Fibroblast of skin of back (primary cell): Measurements from ENCODE around the gene CATSPERZ.

Experiments used
- DNase-seq: peaks from one replicate; pipeline ENCODE4 v3.0.0-alpha.2; 2013

Gene CATSPERZ

DNA sequence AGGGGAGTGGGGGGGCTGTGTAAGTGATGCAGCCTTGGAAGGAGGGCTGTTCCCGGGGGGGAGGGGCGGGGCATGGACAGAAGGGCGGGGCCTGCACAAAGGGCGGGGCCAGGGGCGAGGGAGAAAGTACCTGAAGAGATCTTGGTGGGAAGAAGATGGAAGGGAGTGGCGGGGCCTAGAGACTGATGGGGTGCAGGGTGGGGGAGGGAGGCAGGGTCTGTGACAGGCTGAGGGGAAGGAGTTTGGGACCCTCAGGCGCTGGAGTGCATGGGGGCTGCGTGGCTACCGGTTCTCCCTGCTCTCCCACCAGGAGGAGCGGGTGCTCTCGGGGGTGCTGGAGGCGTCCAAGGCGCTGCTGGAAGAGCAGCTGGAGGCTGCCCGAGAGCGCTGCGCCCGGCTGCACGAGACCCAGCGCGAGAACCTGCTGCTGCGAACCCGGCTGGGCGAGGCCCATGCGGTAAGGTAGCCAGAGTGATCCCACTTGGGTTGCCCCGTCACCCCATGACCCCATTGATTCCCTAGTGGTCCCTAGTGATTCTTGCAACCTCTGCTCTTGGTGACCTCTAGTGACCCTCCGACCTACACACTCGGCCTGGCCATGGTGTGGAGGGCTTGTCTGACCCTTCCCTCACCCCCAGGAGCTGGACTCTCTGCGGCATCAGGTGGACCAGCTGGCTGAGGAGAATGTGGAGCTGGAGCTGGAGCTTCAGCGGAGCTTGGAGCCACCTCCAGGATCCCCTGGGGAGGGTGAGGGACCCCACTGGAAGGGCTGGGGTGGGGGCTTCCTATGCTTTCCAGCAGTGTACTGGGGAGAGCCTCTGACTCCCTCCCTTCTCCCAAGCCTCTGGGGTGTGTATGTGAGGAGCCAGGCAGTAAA, 42.9 kb downstream of the CATSPERZ start:
- no peak for DNase-seq

DNA sequence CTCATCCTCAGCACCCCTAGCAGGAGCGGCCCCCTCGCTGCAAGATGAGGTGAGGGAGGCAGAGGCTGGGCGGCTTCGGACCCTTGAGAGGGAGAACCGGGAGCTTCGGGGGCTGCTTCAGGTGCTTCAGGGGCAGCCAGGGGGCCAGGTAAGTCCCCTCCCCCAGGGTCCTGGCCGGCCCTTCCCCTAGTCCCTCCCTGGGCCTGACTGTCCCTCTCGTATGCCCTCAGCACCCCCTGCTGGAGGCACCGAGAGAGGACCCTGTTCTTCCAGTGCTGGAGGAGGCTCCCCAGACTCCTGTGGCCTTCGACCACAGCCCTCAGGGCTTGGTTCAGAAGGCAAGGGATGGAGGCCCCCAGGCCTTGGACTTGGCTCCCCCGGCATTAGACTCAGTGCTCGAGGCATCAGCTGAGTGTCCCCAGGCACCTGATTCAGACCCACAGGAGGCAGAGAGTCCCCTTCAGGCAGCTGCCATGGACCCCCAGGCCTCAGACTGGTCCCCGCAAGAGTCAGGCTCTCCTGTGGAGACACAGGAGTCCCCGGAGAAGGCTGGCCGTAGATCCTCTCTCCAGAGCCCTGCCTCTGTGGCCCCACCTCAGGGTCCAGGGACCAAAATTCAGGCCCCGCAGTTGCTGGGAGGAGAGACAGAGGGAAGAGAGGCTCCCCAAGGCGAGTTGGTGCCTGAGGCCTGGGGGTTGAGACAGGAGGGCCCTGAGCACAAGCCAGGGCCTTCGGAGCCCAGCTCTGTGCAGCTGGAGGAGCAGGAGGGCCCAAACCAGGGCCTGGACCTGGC, 43.8 kb downstream of the CATSPERZ start:
- DNase-seq: no peak

DNA sequence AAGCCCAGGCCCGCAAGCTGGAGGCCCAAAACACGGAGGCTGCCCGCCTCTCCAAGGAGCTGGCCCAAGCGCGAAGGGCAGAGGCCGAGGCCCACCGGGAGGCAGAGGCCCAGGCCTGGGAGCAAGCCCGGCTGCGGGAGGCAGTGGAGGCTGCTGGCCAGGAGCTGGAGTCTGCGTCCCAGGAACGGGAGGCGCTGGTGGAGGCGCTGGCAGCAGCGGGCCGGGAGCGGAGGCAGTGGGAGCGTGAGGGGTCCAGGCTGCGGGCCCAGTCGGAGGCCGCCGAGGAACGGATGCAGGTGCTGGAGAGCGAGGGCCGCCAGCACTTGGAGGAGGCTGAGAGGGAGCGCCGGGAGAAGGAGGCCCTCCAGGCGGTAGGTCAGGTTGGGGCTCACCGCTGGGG, 44.6 kb downstream of the CATSPERZ start:
- DNase-seq: no peak

DNA sequence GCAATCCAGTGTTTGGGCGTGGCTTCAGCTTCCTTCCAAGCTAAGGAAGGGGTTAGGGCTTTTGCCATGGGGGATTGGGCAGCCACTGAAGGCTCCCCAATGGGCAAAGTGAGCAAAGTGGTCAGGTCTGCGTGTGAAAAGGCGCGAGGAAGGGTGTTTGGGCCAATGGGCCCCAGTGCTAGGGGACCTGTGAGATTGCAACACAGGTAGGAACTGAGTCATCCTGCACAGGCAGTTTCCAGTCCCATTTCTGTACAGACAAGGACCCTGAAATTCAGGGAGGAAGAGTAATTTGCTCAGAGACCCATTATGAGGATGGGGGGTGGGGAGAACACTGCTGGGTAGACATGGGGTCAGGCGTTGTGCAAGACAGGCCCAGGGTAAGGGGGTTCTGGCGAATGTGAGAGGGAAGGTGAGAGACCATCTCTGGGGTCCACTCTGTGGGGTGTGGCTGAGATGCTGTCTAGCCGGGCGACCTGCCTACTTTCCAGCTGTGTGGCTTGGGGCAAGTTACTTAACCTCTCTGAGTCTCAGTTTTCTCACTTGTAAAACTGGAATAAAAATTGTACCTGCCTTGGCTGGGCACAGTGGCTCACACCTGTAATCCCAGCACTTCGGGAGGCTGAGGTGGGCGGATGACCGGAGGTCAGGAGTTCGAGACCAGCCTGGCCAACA, 47.2 kb downstream of the CATSPERZ start:
- DNase-seq: no peak

GRCh38 chr11:64348383-64349024, 48.3 kb downstream of the CATSPERZ start:
- DNase-seq: no peak

GRCh38 chr11:64349025-64349387, 48.8 kb downstream of the CATSPERZ start:
- DNase-seq: no peak

- no peak for DNase-seq
Measured at GRCh38 chr11:64349404-64349803, 49.2 kb downstream of the CATSPERZ start.

- DNase-seq: no peak
Measured at GRCh38 chr11:64351136-64351631, 51.0 kb downstream of the CATSPERZ start.

- no peak for DNase-seq
Measured at GRCh38 chr11:64352099-64352994, 52.2 kb downstream of the CATSPERZ start.

DNA sequence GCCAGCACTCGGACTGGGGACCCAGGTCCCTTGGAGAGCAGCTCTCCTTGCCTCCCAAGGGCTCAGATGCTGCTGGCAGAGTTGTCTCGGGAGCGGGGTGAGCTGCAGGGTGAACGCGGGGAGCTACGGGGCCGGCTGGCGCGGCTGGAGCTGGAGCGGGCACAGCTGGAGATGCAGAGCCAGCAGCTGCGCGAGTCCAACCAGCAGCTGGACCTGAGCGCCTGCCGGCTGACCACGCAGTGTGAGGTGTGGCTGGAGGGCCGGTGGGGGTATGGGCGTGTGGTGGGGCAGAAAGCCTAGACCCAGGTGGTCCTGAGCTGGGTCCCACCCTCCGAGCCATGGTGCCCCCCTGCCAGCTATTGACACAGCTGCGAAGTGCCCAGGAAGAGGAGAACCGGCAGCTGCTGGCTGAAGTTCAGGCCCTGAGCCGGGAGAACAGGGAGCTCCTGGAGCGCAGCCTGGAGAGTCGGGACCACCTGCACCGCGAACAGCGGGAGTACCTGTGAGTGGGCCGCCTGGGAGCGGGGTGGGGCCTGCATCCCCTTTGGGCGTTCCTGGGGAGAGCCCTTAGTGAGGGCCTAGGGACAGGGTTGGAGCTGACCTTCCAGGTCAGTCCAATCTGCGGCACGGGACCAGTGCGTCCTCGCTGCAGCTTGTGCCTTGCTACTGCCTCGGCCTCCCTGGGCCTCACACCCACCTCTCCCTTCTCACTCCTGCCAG, 53.0 kb downstream of the CATSPERZ start:
- DNase-seq: no peak

DNA sequence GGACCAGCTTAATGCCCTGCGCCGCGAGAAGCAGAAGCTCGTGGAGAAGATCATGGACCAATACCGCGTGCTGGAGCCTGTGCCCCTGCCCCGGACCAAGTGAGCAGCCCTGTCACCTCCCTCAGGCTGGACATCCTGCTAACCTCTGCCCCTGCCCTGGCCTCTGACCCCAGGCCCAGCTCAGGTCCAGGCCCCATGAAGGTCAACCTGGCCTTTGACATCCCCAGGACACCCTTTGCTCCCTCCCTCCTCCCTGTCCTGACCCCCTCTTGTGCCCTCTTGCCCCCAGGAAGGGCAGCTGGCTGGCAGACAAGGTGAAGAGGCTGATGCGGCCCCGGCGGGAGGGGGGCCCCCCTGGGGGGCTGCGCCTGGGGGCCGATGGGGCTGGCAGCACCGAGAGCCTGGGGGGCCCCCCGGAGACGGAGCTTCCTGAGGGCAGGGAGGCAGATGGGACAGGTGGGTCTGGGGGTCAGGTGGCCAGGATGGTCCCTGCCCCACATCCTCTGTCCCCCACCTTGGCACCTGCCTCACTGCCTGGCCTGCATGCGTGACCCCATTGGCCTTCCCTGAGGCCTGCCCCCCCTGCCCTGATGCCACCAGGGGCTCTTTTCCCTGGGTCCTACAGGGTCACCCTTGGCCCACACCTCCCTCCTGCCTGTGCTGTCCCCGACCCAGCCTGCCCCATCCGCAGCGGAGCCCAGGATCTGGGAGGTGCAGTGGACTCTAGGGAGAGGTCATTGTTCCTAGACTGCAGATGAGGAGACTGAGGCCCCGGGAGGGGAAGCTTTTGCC, 53.8 kb downstream of the CATSPERZ start:
- DNase-seq: no peak
